ENCODE data around the gene CAMK1D. TPM values are rescaled to one million over a fixed set of nuclear protein-coding genes. Genes with fewer than 3 reads are reported as not detected.
A peak's percentile ranks its signal among the peaks of the same experiment; 100 is the strongest.
"Not testable (repeated sequence)": the region's sequence is repeated elsewhere in the genome, so short reads cannot be mapped to it uniquely, and the experiment has no call there.

Gene CAMK1D
- total RNA-seq, result 5.8 to 7.6 TPM (median 6.2 TPM) in 3 replicates

DNA sequence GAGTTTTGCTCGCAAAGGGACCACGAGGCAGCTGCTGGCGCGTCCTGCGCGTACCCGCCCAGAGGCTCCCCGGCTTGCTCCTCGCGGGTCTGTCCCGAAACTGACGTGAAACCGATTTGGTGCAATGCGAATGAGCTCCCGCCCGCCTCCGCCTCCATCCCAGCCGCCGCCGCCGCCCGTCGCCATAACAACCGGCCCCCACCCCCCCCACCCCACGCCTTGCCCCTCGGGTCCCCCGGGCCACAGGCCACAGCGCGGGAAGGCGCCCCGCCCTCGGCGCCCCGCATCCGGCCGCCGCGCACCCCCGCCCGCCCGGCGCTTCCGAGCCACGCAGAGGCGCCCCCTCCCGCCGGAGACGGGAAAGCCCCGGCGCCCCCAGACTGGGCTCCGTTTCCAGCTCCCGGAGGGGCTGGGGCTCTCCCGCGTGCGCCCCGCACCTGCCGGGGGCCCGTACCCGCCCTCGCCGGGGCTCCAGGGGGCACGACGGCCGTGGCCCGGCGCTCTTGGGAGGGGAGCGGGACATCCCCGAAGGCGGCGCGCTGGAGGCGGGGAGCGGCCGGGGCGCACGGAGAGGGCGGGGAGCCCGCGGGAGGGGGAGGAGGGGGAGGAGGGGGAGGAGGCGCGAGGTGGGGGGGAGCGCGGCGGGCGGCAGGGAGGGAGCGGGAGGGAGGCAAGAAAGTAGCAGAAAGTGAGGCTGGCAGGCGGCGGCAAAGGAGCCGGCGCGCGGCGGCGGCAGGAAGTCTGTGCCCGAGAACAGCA, at the start of gene CAMK1D:
TSS of gene CAMK1D (plus strand) at position 678 of the 759 bp plus-strand sequence.
- Mint-ChIP-seq H3K4me1 (peaks cover 15% of the 10 kb centered on the region), H3K9me3 (no peaks in the 10 kb centered on the region), H3K36me3 (no peaks in the 10 kb centered on the region), H3K27ac (peak within 1 kb of the TSS; percentile 82), H3K27me3 (ENCODE audit: low read depth) (peaks cover 68% of the 10 kb centered on the region), H3K4me3 (peak within 1 kb of the TSS; percentile 90)
- TF ChIP-seq, protein P1, sequence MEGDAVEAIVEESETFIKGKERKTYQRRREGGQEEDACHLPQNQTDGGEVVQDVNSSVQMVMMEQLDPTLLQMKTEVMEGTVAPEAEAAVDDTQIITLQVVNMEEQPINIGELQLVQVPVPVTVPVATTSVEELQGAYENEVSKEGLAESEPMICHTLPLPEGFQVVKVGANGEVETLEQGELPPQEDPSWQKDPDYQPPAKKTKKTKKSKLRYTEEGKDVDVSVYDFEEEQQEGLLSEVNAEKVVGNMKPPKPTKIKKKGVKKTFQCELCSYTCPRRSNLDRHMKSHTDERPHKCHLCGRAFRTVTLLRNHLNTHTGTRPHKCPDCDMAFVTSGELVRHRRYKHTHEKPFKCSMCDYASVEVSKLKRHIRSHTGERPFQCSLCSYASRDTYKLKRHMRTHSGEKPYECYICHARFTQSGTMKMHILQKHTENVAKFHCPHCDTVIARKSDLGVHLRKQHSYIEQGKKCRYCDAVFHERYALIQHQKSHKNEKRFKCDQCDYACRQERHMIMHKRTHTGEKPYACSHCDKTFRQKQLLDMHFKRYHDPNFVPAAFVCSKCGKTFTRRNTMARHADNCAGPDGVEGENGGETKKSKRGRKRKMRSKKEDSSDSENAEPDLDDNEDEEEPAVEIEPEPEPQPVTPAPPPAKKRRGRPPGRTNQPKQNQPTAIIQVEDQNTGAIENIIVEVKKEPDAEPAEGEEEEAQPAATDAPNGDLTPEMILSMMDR (IDR thresholded peaks at IDR 0.05; ENCODE audit: unreplicated experiment), result no peak
- peak; percentile 44 to 75 for DNase-seq (ENCODE audit: low spot score in 2 of 2, unreplicated experiment in 2 of 2)

DNA sequence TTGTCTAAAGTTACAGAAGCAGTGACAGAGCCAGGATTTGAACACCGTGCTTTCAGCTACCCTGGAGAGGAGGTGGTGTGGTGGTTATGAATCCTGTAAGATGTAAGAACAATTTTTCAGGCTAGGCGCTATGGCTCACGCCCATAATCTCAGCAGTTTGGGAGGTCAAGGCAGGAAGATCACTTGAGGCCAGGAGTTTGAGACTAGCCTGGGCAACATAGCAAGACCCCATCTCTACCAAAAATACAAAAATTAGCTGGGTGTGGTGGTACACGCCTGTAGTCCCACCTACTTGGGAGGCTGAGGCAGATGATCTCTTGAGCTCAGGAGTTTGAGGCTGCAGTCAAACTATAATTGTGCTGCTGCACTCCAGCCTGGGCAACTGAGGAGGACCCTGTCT, 48.3 kb upstream of the CAMK1D start:
- H3K36me3 Mint-ChIP-seq; DNase-seq (ENCODE audit: low spot score in 2 of 2, unreplicated experiment in 2 of 2); H3K4me3 Mint-ChIP-seq; H3K9me3 Mint-ChIP-seq; H3K27ac Mint-ChIP-seq; H3K4me1 Mint-ChIP-seq; H3K27me3 Mint-ChIP-seq (ENCODE audit: low read depth): not testable (repeated sequence)

DNA sequence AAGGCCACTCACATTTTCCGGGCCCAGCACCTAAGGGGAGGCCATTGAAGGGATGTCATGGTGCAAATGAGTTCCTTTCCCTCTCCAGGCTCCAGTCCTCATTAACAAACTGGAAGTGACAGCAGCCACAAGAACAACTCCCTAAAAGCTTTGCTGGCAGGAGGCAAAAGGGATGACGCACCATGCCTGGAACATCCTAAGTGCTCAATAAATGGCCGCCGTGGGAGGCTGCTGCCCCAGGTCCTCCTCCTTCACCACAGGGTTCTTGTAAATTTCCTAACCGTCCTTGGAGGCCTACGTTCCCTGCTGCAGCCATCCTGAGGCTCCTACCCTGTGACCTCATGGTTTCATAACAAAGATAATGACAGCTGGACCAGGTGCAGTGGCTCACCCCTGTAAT, 41.3 kb upstream of the CAMK1D start:
- Mint-ChIP-seq H3K36me3 (no peaks in the 10 kb centered on the region), H3K9me3 (no peaks in the 10 kb centered on the region), H3K4me1 (no peaks in the 10 kb centered on the region), H3K27ac (no peak overlapping the region), H3K4me3 (no peak overlapping the region), H3K27me3 (ENCODE audit: low read depth) (peaks cover 2% of the 10 kb centered on the region)
- DNase-seq (ENCODE audit: low spot score in 2 of 2, unreplicated experiment in 2 of 2), result no peak
- TF ChIP-seq, protein P1 (IDR thresholded peaks at IDR 0.05; ENCODE audit: unreplicated experiment), result no peak

DNA sequence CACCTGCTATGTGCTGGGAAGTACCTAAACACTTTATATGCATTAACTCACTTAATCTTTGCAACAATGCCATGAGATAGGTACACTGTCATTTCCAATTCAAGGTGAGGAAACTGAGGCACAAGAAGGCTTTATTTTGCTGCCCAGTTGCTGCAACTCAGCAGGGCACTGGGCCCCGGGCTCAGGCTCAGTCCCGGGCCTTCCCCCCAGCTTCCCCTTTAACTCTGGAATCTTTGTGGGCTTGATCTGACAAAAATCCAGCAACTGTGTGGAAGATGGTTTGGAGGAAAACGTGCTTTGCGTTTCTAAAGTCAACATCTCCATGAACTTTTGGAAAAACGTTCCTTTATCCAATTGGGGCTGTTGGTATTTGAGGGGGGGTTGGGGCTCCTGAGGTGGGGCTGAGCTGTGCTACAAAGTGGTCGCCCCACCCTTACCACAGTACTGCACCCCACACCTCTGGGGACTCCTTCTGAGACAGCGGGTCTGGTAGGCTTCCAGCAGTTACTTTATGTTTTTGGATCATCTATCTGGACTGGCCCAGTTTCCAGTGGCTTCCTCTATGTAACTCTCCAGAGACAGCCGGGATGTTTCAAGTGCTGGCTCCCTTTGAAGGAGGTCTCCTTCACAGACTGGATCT, 40.5 kb upstream of the CAMK1D start:
- Mint-ChIP-seq H3K4me3 (no peak overlapping the region), H3K27ac (no peak overlapping the region), H3K36me3 (no peaks in the 10 kb centered on the region), H3K27me3 (ENCODE audit: low read depth) (peaks cover 2% of the 10 kb centered on the region), H3K9me3 (no peaks in the 10 kb centered on the region), H3K4me1 (no peaks in the 10 kb centered on the region)
- no peak for DNase-seq (ENCODE audit: low spot score in 2 of 2, unreplicated experiment in 2 of 2)
- TF ChIP-seq, protein P1 (IDR thresholded peaks at IDR 0.05; ENCODE audit: unreplicated experiment), result no peak

DNA sequence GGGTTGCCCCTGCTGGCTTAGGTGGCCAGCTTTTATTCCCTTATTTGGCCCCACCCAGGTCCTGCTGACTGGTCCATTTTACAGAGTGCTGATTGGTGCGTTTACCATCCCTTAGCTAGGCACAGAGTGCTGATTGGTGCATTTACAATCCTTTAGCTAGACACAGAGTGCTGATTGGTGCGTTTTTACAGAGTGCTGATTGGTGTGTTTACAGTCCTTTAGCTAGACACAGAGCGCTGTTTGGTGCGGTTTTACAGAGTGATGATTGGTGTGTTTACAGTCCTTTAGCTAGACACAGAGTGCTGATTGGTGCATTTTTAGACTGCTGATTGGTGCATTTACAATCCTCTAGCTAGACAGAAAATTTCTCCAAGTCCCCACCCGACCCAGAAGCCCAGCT, 39.6 kb upstream of the CAMK1D start:
- not testable (repeated sequence) for H3K9me3 Mint-ChIP-seq; H3K4me3 Mint-ChIP-seq; H3K27me3 Mint-ChIP-seq (ENCODE audit: low read depth); H3K36me3 Mint-ChIP-seq; H3K4me1 Mint-ChIP-seq; H3K27ac Mint-ChIP-seq; DNase-seq (ENCODE audit: low spot score in 2 of 2, unreplicated experiment in 2 of 2)

DNA sequence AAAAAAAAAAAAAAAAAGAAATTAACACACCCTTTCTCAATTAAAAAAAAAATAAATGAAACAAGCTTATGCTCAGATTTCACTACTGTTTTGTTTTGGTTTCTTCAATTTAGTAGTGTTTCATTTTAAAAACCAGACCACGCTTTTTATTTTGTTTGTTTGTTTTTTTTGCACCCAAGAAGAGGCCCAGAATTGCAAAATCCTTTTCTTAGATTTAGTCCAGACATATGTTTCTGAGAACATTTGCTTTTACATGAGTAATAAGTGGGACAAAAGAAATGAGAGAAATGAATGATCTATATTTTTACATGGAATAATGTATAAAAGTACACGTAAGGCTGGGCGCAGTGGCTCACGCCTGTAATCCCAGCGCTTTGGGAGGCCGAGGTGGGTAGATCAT, 34.5 kb upstream of the CAMK1D start:
- TF ChIP-seq, protein P1 (IDR thresholded peaks at IDR 0.05; ENCODE audit: unreplicated experiment), result no peak
- no peak overlapping the region for H3K4me3 Mint-ChIP-seq
- H3K4me1 Mint-ChIP-seq, result no peaks in the 10 kb centered on the region
- no peaks in the 10 kb centered on the region for H3K36me3 Mint-ChIP-seq
- no peak for DNase-seq (ENCODE audit: low spot score in 2 of 2, unreplicated experiment in 2 of 2)
- no peaks in the 10 kb centered on the region for H3K27me3 Mint-ChIP-seq (ENCODE audit: low read depth)
- no peak overlapping the region for H3K27ac Mint-ChIP-seq
- no peaks in the 10 kb centered on the region for H3K9me3 Mint-ChIP-seq

Data from mesothelial cell of epicardium (in vitro differentiated cells).